GM23338 (cell line): ENCODE results near the gene PRKD1. TPM values are rescaled to one million over a fixed set of nuclear protein-coding genes. Genes with fewer than 3 reads are reported as not detected.

Experiments
- ATAC-seq: fragments of 200-7000 bp; cut with Tn5 transposase; 3 replicates; pipeline ENCODE4 v1.9.1; 2020
- DNase-seq: peaks from one replicate; pipeline ENCODE4 v3.0.0-alpha.2; 2015; ENCODE audit warnings: low spot score
- H2AFZ ChIP-seq: fragments of 200-600 bp; sonication (generic); 2 replicates; pipeline ENCODE4 v1.8.0; 2016; ENCODE audit warnings: antibody characterized with exemption, mild to moderate bottlenecking, moderate library complexity
- H3F3A ChIP-seq: fragments of 200-600 bp; sonication (generic); replicated peaks from 2 replicates; pipeline ENCODE4 v1.8.0; 2017; ENCODE audit warnings: antibody characterized with exemption, mixed run types, low read depth
- H3K27ac ChIP-seq: fragments of 200-600 bp; sonication (generic); 2 replicates; pipeline ENCODE4 v1.6.1; 2016; ENCODE audit warnings: low read depth
- H3K27me3 ChIP-seq: fragments of 200-600 bp; sonication (generic); 2 replicates; pipeline ENCODE4 v1.8.0; 2016; ENCODE audit warnings: mild to moderate bottlenecking, mixed run types, moderate library complexity; ENCODE audit not compliant: insufficient read depth
- H3K36me3 ChIP-seq: fragments of 200-600 bp; sonication (generic); 2 replicates; pipeline ENCODE4 v1.8.0; 2016; ENCODE audit warnings: mild to moderate bottlenecking; ENCODE audit not compliant: insufficient read depth
- H3K4me1 ChIP-seq: fragments of 200-600 bp; sonication (generic); 2 replicates; pipeline ENCODE4 v1.8.0; 2016; ENCODE audit warnings: mild to moderate bottlenecking, moderate library complexity; ENCODE audit not compliant: insufficient read depth
- H3K4me2 ChIP-seq: fragments of 200-600 bp; sonication (generic); 2 replicates; pipeline ENCODE4 v1.7.1; 2017; ENCODE audit warnings: mixed run types
- H3K4me3 ChIP-seq: fragments of 200-600 bp; sonication (generic); 2 replicates; pipeline ENCODE4 v1.6.1; 2016; ENCODE audit warnings: mixed run types
- H3K79me2 ChIP-seq: fragments of 200-600 bp; sonication (generic); replicated peaks from 2 replicates; pipeline ENCODE4 v1.8.0; 2017; ENCODE audit warnings: mild to moderate bottlenecking; ENCODE audit not compliant: insufficient read depth
- H3K9me2 ChIP-seq: fragments of 200-600 bp; sonication (generic); 2 replicates; pipeline ENCODE4 v1.8.0; 2017; ENCODE audit not compliant: insufficient read depth
- H4K20me1 ChIP-seq: fragments of 200-600 bp; sonication (generic); replicated peaks from 2 replicates; pipeline ENCODE4 v1.8.0; 2017; ENCODE audit warnings: mild to moderate bottlenecking; ENCODE audit not compliant: insufficient read depth
- H3K27ac Mint-ChIP-seq: 2 replicates; pipeline ENCODE4 v1.8.0; 2020; ENCODE audit warnings: inconsistent platforms, mild to moderate bottlenecking, moderate library complexity, mixed read lengths
- H3K27me3 Mint-ChIP-seq: 3 replicates; pipeline ENCODE4 v1.8.0; 2022; ENCODE audit warnings: low read depth, mild to moderate bottlenecking, moderate library complexity, mixed read lengths, inconsistent platforms; ENCODE audit not compliant: insufficient read depth, poor library complexity
- H3K36me3 Mint-ChIP-seq: 3 replicates; pipeline ENCODE4 v1.8.0; 2021; ENCODE audit warnings: low read depth, mild to moderate bottlenecking, inconsistent platforms, moderate library complexity, mixed read lengths
- H3K4me1 Mint-ChIP-seq: 3 replicates; pipeline ENCODE4 v1.8.0; 2020; ENCODE audit warnings: mild to moderate bottlenecking, inconsistent platforms, mixed read lengths
- H3K4me3 Mint-ChIP-seq: 3 replicates; pipeline ENCODE4 v1.8.0; 2021; ENCODE audit warnings: moderate library complexity, mild to moderate bottlenecking, inconsistent platforms, mixed read lengths
- H3K9me3 Mint-ChIP-seq: 3 replicates; pipeline ENCODE4 v1.8.0; 2020; ENCODE audit warnings: moderate library complexity, mild to moderate bottlenecking, inconsistent platforms, mixed read lengths
- CREB1 ChIP-seq: fragments of 250-450 bp; sonication (Bioruptor Pico); IDR thresholded peaks from 2 replicates; pipeline ENCODE4 v1.5.0; 2020; ENCODE audit warnings: low read depth, mild to moderate bottlenecking, moderate library complexity
- CTCF ChIP-seq, 2 experiments: fragments of 200-600 bp in 1 of 2; sonication (generic) in 1 of 2; conservative IDR thresholded peaks; 2 replicates each; pipeline versions ENCODE4 v1.5.1 to v1.6.1; 2016 to 2017; ENCODE audit warnings: antibody characterized with exemption in 2 of 2, low read depth in 2 of 2, mild to moderate bottlenecking in 2 of 2, moderate library complexity in 1 of 2
- EZH2 ChIP-seq: fragments of 200-600 bp; sonication (generic); IDR thresholded peaks from one replicate; pipeline ENCODE4 v1.8.0; 2017; ENCODE audit warnings: antibody characterized with exemption, mild to moderate bottlenecking, low read depth; ENCODE audit not compliant: unreplicated experiment
- NANOG ChIP-seq: IDR thresholded peaks from 2 replicates; pipeline ENCODE4 v1.6.1; 2016; ENCODE audit warnings: antibody characterized with exemption, borderline replicate concordance
- STAT1 ChIP-seq: IDR thresholded peaks from one replicate; pipeline ENCODE4 v1.6.1; 2016; ENCODE audit warnings: antibody characterized with exemption; ENCODE audit not compliant: unreplicated experiment
- ZNF114 ChIP-seq: fragments of 250-450 bp; sonication (Bioruptor Pico); IDR thresholded peaks from 2 replicates; pipeline ENCODE4 v1.5.0; 2020; ENCODE audit warnings: mild to moderate bottlenecking, moderate library complexity
- ZNF331 ChIP-seq: fragments of 250-450 bp; sonication (Bioruptor Pico); IDR thresholded peaks from 2 replicates; pipeline ENCODE4 v1.5.0; 2020; ENCODE audit warnings: low read depth, mild to moderate bottlenecking, moderate library complexity
- polyA plus RNA-seq: library from polyadenylated mRNA; unstranded; fragments of >200 nt; fragmentation: Nextera tagmentation; extraction: Ambion mirVana; gene quantifications from 2 replicates; pipeline ENCODE4 v1.2.1, GENCODE V29; 2016
- total RNA-seq: library from RNA; depleted of rRNA; stranded (reverse); fragments of >200 nt; shearing (Covaris generic); gene quantifications from 2 replicates; pipeline ENCODE4 v1.2.3, GENCODE V29; 2014

Gene PRKD1
- total and polyA plus RNA-seq, 2 experiments from 2014 or later: 3.1 to 9.7 TPM

DNA sequence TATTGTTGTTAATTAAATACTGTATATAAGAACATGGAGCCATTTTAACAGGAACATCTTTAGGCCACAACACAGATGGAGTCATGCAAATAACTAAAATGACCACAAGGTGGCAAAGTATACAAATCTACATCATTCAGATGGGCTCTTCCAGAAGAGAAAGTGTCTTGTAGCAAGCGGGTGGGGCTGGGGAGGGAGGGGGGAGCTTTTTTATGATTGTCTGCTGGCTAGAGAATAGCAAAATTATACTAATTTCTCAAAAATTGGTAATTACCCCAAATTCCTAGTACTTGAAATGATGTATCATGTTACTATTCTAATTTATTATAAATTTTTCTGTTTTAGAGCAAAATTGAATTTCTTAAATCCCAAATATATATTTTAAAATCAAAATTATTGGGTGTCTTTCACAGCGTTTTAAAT lies 378.7 kb downstream of the PRKD1 start:
- H3K4me2 ChIP-seq: no peak overlapping the region

DNA sequence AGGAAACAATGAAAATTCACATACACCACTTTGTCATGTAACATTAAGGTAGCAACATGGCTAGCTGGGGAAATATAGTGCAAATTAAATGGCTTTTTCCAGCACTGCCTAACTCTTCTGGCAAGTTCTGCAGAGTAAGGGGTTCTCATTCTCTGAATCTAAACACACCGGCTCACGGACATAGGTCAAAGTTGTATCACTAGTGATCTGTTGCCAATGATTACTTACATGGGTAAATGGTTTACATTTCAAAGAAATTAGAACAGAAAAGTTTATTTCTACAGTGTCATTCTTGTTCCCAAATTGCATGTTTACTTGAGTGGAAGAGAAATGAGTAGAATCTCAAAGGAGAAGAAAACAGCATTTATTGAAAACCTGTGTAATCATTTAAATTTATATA lies 381.9 kb downstream of the PRKD1 start:
- DNase-seq (no peak), ATAC-seq (no peak)
- no peaks in the 10 kb centered on the region for H3F3A ChIP-seq
- Mint-ChIP-seq H3K36me3 (no peaks in the 10 kb centered on the region), H3K27ac (no peak overlapping the region), H3K27me3 (no peaks in the 10 kb centered on the region), H3K9me3 (no peaks in the 10 kb centered on the region), H3K4me3 (no peak overlapping the region), H3K4me1 (no peaks in the 10 kb centered on the region)
- H3K9me2 ChIP-seq: no peaks in the 10 kb centered on the region
- no peaks in the 10 kb centered on the region for H3K36me3 ChIP-seq
- no peaks in the 10 kb centered on the region for H3K79me2 ChIP-seq
- H3K27me3 ChIP-seq: no peaks in the 10 kb centered on the region
- no peak overlapping the region for H3K4me2 ChIP-seq
- no peak overlapping the region for H3K27ac ChIP-seq
- no peak overlapping the region for H2AFZ ChIP-seq
- no peak overlapping the region for H3K4me3 ChIP-seq
- no peaks in the 10 kb centered on the region for H3K4me1 ChIP-seq
- no peak for TF ChIP-seq NANOG
- TF ChIP-seq STAT1: no peak
- TF ChIP-seq ZNF114 (CRISPR knock-in tag): no peak
- no peak for TF ChIP-seq ZNF331 (CRISPR knock-in tag)
- no peaks in the 10 kb centered on the region for H4K20me1 ChIP-seq

More for the DNA sequence above, 378.7 kb downstream of the PRKD1 start:
- H3K4me1 Mint-ChIP-seq: no peaks in the 10 kb centered on the region
- H3K36me3 ChIP-seq: no peaks in the 10 kb centered on the region
- no peak overlapping the region for H3K4me3 Mint-ChIP-seq
- H3K4me3 ChIP-seq: no peak overlapping the region
- DNase-seq (peak; percentile 76), ATAC-seq (peak; percentile 81)
- no peaks in the 10 kb centered on the region for H3K9me2 ChIP-seq
- no peaks in the 10 kb centered on the region for H3K36me3 Mint-ChIP-seq
- H3K27me3 Mint-ChIP-seq: no peaks in the 10 kb centered on the region
- H3K4me1 ChIP-seq: no peaks in the 10 kb centered on the region
- no peaks in the 10 kb centered on the region for H3F3A ChIP-seq
- no peaks in the 10 kb centered on the region for H4K20me1 ChIP-seq
- H3K27me3 ChIP-seq: no peaks in the 10 kb centered on the region
- TF ChIP-seq EZH2 (no peak), CTCF (conservative IDR thresholded peaks at IDR 0.05; ENCODE audit: low read depth in 2 of 2) (peak; percentile 70 to 72)
- no peak overlapping the region for H3K27ac Mint-ChIP-seq
- H2AFZ ChIP-seq: no peak overlapping the region
- no peaks in the 10 kb centered on the region for H3K9me3 Mint-ChIP-seq
- H3K27ac ChIP-seq: no peak overlapping the region
- no peaks in the 10 kb centered on the region for H3K79me2 ChIP-seq

GRCh38 chr14:29536886-29537511 lies 390.6 kb downstream of the PRKD1 start:
- Histone ChIP-seq H3K4me1 (no peaks in the 10 kb centered on the region), H3K79me2 (no peaks in the 10 kb centered on the region), H4K20me1 (no peaks in the 10 kb centered on the region), H3K27ac (no peak overlapping the region), H3K9me2 (no peaks in the 10 kb centered on the region), H3K4me2 (no peak overlapping the region), H3K36me3 (no peaks in the 10 kb centered on the region), H3K4me3 (no peak overlapping the region), H3K27me3 (no peaks in the 10 kb centered on the region), H2AFZ (no peak overlapping the region), H3F3A (no peaks in the 10 kb centered on the region)
- no peaks in the 10 kb centered on the region for H3K27me3 Mint-ChIP-seq
- no peaks in the 10 kb centered on the region for H3K36me3 Mint-ChIP-seq
- H3K27ac Mint-ChIP-seq: no peak overlapping the region
- DNase-seq: no peak
- no peak for ATAC-seq
- H3K9me3 Mint-ChIP-seq: no peaks in the 10 kb centered on the region
- H3K4me3 Mint-ChIP-seq: no peak overlapping the region
- H3K4me1 Mint-ChIP-seq: no peaks in the 10 kb centered on the region
- peak; percentile 29 to 55; a peak in 2 of 4 replicates for TF ChIP-seq CTCF (conservative IDR thresholded peaks at IDR 0.05; ENCODE audit: low read depth in 2 of 2)
- no peak for TF ChIP-seq CREB1
